Epithelial cell of proximal tubule (primary cell): ENCODE data around the gene HYAL3. TPM values are rescaled to one million over a fixed set of nuclear protein-coding genes. Genes with fewer than 3 reads are reported as not detected.
A peak's percentile ranks its signal among the peaks of the same experiment; 100 is the strongest.

ENCODE experiments used
- DNase-seq: peaks from one replicate; pipeline ENCODE4 v3.0.0-alpha.2; 2011; ENCODE audit warnings: low read depth
- H3K4me3 ChIP-seq: 2 replicates; pipeline ENCODE4 v1.5.1; 2011; ENCODE audit warnings: low read depth, mild to moderate bottlenecking, low read length
- total RNA-seq: library from RNA; depleted of rRNA; stranded (reverse); fragments of >200 nt; gene quantifications from 2 replicates; pipeline ENCODE4 v1.2.3, GENCODE V29; 2015
- TF ChIP-seq, protein P1 (sequence below): conservative IDR thresholded peaks from 2 replicates; pipeline ENCODE4 v1.5.1; 2012; ENCODE audit warnings: low read depth, mild to moderate bottlenecking, low read length

The HYAL3 gene
- total RNA-seq, 1 donor from 2014 or later, result 7.8 TPM

DNA sequence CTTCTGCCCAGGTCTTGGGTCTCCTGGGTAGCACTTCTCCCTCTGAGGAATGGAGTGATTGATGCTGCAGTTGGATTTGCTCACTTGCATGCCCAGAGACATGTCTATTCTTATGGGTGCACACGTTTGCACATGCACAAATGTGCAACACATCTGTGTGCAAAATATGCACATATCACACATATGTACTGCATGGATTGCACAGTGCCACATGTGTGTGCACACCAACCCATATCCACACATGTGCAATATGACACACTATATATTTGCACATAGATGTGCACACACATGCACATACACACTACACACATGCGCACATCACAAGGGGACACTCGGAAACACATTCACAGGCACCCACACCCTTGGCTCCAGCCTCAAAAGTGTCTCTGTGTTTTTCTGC lies 30.9 kb downstream of the HYAL3 start:
- DNase-seq, result no peak
- TF ChIP-seq, protein P1, sequence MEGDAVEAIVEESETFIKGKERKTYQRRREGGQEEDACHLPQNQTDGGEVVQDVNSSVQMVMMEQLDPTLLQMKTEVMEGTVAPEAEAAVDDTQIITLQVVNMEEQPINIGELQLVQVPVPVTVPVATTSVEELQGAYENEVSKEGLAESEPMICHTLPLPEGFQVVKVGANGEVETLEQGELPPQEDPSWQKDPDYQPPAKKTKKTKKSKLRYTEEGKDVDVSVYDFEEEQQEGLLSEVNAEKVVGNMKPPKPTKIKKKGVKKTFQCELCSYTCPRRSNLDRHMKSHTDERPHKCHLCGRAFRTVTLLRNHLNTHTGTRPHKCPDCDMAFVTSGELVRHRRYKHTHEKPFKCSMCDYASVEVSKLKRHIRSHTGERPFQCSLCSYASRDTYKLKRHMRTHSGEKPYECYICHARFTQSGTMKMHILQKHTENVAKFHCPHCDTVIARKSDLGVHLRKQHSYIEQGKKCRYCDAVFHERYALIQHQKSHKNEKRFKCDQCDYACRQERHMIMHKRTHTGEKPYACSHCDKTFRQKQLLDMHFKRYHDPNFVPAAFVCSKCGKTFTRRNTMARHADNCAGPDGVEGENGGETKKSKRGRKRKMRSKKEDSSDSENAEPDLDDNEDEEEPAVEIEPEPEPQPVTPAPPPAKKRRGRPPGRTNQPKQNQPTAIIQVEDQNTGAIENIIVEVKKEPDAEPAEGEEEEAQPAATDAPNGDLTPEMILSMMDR, result no peak
- no peak overlapping the region for H3K4me3 ChIP-seq

DNA sequence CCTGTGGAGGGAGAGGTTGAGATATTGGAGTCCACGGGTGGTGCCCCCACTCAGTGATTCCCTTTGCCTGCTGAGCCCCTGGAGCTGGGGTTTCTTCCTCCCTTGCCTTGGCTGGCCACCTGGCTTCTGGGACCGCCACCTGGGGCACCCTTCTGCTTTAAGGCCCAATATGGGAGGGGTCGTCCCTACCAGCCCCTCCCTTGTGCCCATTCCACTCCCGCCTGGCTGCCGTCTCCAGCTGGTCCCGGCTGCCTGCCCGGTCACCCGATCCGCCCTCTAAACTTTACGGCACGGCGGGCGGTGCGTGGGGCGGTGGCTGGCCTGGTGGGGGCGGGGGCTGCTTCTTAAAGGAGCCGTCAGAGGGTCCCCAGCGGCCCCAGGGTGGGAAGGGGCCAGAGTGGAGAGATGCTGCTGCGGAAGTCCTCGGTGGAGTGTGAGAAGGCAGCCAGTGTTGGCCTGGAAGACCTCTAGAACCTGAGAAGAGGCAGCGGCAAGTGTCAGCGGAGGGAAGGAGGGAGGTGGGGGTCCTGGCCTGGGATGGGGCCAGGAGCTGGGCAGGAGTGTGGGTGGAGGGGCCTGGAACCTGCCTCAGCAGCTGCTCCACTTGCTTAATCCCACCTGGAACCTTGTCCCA lies 31.8 kb downstream of the HYAL3 start:
- no peak for DNase-seq
- TF ChIP-seq, protein P1, result no peak
- peak overlapping the region; percentile 68 for H3K4me3 ChIP-seq

- DNase-seq, result no peak
- H3K4me3 ChIP-seq, result peak overlapping the region; percentile 68
- TF ChIP-seq, protein P1, result no peak
Measured at GRCh38 chr3:50266836-50267235, 32.4 kb downstream of the HYAL3 start.

- H3K4me3 ChIP-seq, result peak overlapping the region; percentile 68
- TF ChIP-seq, protein P1, result no peak
- no peak for DNase-seq
Measured at GRCh38 chr3:50266017-50266416, 33.2 kb downstream of the HYAL3 start.

GRCh38 chr3:50265571-50265970 lies 33.6 kb downstream of the HYAL3 start:
- TF ChIP-seq, protein P1, result no peak
- DNase-seq, result no peak
- H3K4me3 ChIP-seq, result no peak overlapping the region

DNA sequence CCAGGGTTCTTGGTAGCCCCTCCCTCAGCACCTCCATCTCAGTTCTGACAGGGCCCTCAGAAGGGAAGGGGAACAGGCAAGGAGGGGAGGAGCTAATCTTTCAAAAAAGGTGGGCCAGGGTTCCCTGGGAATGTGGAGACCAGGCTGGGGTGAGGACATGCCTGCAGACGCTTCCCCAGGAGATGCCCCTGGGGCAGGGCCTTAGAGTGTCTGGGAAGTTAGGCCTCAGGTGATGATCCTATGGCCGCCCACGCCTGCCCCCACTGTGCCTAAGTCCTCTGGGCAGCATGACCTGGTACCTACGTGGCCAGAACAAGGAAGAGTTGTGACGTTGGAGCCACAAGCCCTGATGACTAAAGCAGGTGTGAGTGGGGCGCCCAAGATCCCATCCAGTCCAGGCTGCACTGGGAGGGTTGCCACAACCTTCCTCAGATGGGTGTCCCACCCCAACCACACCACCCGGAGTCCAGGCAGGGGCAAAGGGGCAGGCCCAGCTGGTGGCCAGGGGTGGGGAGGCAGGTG lies 34.2 kb downstream of the HYAL3 start:
- DNase-seq, result no peak
- H3K4me3 ChIP-seq, result no peak overlapping the region
- TF ChIP-seq, protein P1, result no peak

GRCh38 chr3:50264383-50264963 lies 34.7 kb downstream of the HYAL3 start:
- TF ChIP-seq, protein P1, result no peak
- DNase-seq, result no peak
- H3K4me3 ChIP-seq, result no peak overlapping the region
